Vagina (tissue), 2 donors: ENCODE measurements around the gene TEX35.

Experiments used
- CTCF ChIP-seq, 3 experiments: fragments of 450-650 bp in 2 of 3; fragments of 200-600 bp in 1 of 3; sonication (generic) in 1 of 3; IDR thresholded peaks; one replicate each; pipeline ENCODE4 v1.5.1; 2017 to 2019; ENCODE audit warnings: antibody characterized with exemption in 3 of 3, mild to moderate bottlenecking in 2 of 3, moderate library complexity in 2 of 3
- POLR2A ChIP-seq, 2 donors: fragments of 450-650 bp; IDR thresholded peaks; one replicate each; pipeline ENCODE4 v1.6.1; 2017; ENCODE audit warnings: antibody characterized with exemption in 2 of 2, mild to moderate bottlenecking in 2 of 2, moderate library complexity in 2 of 2
- POLR2AphosphoS5 ChIP-seq, 2 donors: sonication (generic); formaldehyde crosslinking; IDR thresholded peaks; one replicate each; pipeline ENCODE4 v1.9.0; 2017; ENCODE audit warnings: antibody characterized with exemption in 2 of 2, mild to moderate bottlenecking in 2 of 2, low read depth in 1 of 2; ENCODE audit not compliant: insufficient read depth in 1 of 2

GRCh38 chr1:178520803-178521202 is 7.9 kb downstream of the TEX35 start:
- no peak for TF ChIP-seq CTCF (IDR thresholded peaks at IDR 0.05)
- TF ChIP-seq POLR2AphosphoS5 (IDR thresholded peaks at IDR 0.05; ENCODE audit: insufficient read depth in 1 of 2, low read depth in 1 of 2) = no peak
- TF ChIP-seq POLR2A (IDR thresholded peaks at IDR 0.05) = no peak
